COLO668 (cell line): Measurements from ENCODE around the gene ATP11A.

Experiments used
- DNase-seq: peaks from one replicate; lab custom pipeline; 2025; ENCODE audit not compliant: unreplicated experiment; lab: John Stamatoyannopoulos, UW

ATP11A gene

GRCh38 chr13:112740502-112741131 is 50.8 kb downstream of the ATP11A start:
- no peak for DNase-seq

GRCh38 chr13:112741185-112741755 is 51.4 kb downstream of the ATP11A start:
- no peak for DNase-seq

- no peak for DNase-seq
These were observed 52.2 kb downstream of the ATP11A start for GRCh38 chr13:112741835-112742570.

- DNase-seq, result no peak
These were observed 52.7 kb downstream of the ATP11A start for GRCh38 chr13:112742583-112742982.

GRCh38 chr13:112743451-112744167 is 53.8 kb downstream of the ATP11A start:
- peak; percentile 81 for DNase-seq

GRCh38 chr13:112744168-112745021 is 54.6 kb downstream of the ATP11A start:
- DNase-seq, result no peak

GRCh38 chr13:112746044-112746443 is 56.2 kb downstream of the ATP11A start:
- DNase-seq, result no peak

- DNase-seq, result no peak
These were observed 57.4 kb downstream of the ATP11A start for GRCh38 chr13:112747256-112747655.

GRCh38 chr13:112748947-112749735 is 59.3 kb downstream of the ATP11A start:
- DNase-seq, result no peak

GRCh38 chr13:112750570-112750969 is 60.7 kb downstream of the ATP11A start:
- DNase-seq, result no peak

GRCh38 chr13:112751617-112752016 is 61.8 kb downstream of the ATP11A start:
- no peak for DNase-seq

- DNase-seq, result no peak
These were observed 62.4 kb downstream of the ATP11A start for GRCh38 chr13:112752211-112752610.

- DNase-seq, result no peak
These were observed 63.1 kb downstream of the ATP11A start for GRCh38 chr13:112752711-112753541.

- DNase-seq, result no peak
These were observed 64.0 kb downstream of the ATP11A start for GRCh38 chr13:112753833-112754232.

- DNase-seq, result no peak
These were observed 64.6 kb downstream of the ATP11A start for GRCh38 chr13:112754281-112755025.

GRCh38 chr13:112755331-112755730 is 65.5 kb downstream of the ATP11A start:
- no peak for DNase-seq

- no peak for DNase-seq
These were observed 66.2 kb downstream of the ATP11A start for GRCh38 chr13:112756081-112756480.

GRCh38 chr13:112756511-112756966 is 66.7 kb downstream of the ATP11A start:
- no peak for DNase-seq
